ENCODE data around the gene CD276. TPM values are rescaled to one million over a fixed set of nuclear protein-coding genes. Genes with fewer than 3 reads are reported as not detected.
"Not testable (repeated sequence)": the region's sequence is repeated elsewhere in the genome, so short reads cannot be mapped to it uniquely, and the experiment has no call there.

The CD276 gene
- 104 and 133 TPM in 2 replicates for total RNA-seq (ENCODE audit: low replicate concordance)
- long read RNA-seq, partial matches to known transcripts, result 0 of 1 reads
- long read RNA-seq, other reads (novel, unspliced or antisense), result 1 of 1 reads

DNA sequence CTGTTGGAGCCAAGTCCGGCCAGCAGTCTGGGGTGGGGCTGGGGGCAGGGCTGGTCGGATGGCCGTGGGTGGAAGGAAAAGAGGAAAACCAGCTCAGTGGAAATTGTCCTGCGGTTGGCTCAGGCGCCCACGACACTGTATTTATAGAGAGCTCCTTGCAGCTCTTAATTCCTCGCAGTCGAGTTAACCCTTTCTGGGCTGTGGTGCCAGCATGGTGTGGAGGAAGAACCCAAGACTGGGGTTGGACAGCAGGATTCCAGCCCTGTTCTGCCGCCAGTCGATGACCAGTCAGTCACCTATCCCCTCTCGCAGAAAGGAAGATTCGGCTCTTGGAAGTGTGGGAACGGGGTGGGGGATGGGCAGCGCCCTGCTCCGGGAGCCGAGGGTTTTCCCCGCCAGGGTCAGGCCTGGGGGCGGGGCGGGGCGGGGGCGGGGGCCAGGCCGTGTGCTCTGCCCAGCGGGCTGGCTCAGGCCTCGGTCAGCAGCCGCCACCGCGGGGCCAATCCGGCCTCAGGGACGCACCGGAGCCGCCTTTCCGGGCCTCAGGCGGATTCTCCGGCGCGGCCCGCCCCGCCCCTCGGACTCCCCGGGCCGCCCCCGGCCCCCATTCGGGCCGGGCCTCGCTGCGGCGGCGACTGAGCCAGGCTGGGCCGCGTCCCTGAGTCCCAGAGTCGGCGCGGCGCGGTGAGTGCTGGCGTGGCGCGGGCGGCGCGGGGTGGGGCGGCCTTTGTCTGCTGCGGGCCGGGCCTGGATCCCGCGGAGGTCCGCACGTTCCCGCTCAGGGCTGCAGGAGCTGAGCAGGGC, at the start of gene CD276:
Gene CD276, plus strand, starts transcription at position 607 of the 804 bp plus-strand sequence. CDS start 15,257 bp downstream, outside the sequence.
- DNase-seq (ENCODE audit: extremely low spot score, unreplicated experiment), result peak; percentile 75
- TF ChIP-seq, protein P1, sequence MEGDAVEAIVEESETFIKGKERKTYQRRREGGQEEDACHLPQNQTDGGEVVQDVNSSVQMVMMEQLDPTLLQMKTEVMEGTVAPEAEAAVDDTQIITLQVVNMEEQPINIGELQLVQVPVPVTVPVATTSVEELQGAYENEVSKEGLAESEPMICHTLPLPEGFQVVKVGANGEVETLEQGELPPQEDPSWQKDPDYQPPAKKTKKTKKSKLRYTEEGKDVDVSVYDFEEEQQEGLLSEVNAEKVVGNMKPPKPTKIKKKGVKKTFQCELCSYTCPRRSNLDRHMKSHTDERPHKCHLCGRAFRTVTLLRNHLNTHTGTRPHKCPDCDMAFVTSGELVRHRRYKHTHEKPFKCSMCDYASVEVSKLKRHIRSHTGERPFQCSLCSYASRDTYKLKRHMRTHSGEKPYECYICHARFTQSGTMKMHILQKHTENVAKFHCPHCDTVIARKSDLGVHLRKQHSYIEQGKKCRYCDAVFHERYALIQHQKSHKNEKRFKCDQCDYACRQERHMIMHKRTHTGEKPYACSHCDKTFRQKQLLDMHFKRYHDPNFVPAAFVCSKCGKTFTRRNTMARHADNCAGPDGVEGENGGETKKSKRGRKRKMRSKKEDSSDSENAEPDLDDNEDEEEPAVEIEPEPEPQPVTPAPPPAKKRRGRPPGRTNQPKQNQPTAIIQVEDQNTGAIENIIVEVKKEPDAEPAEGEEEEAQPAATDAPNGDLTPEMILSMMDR (conservative IDR thresholded peaks at IDR 0.05), result no peak
- peak within 1 kb of the TSS; percentile 93 for H3K27ac Mint-ChIP-seq
- H3K4me3 Mint-ChIP-seq, result peak within 1 kb of the TSS; percentile 96
- no peaks in the 10 kb centered on the region for H3K36me3 Mint-ChIP-seq
- no peaks in the 10 kb centered on the region for H3K27me3 Mint-ChIP-seq
- peaks cover 27% of the 10 kb centered on the region for H3K4me1 Mint-ChIP-seq (ENCODE audit: unreplicated experiment)
- no peaks in the 10 kb centered on the region for H3K9me3 Mint-ChIP-seq

GRCh38 chr15:73637527-73637926, 46.7 kb upstream of the CD276 start:
- no peak for DNase-seq (ENCODE audit: extremely low spot score, unreplicated experiment)
- Mint-ChIP-seq H3K9me3 (peaks cover 5% of the 10 kb centered on the region), H3K27ac (no peak overlapping the region), H3K27me3 (peaks cover 3% of the 10 kb centered on the region), H3K4me3 (no peak overlapping the region), H3K36me3 (no peaks in the 10 kb centered on the region), H3K4me1 (ENCODE audit: unreplicated experiment) (peaks cover 8% of the 10 kb centered on the region)
- TF ChIP-seq, protein P1 (conservative IDR thresholded peaks at IDR 0.05), result no peak

- H3K4me1 Mint-ChIP-seq (ENCODE audit: unreplicated experiment); H3K36me3 Mint-ChIP-seq; H3K4me3 Mint-ChIP-seq; H3K27ac Mint-ChIP-seq; H3K27me3 Mint-ChIP-seq; DNase-seq (ENCODE audit: extremely low spot score, unreplicated experiment); H3K9me3 Mint-ChIP-seq: not testable (repeated sequence)
Measured at GRCh38 chr15:73639464-73639863, 44.7 kb upstream of the CD276 start.

- Mint-ChIP-seq H3K4me3 (no peak overlapping the region), H3K27ac (peak overlapping the region; percentile 93), H3K4me1 (ENCODE audit: unreplicated experiment) (peaks cover 12% of the 10 kb centered on the region), H3K36me3 (no peaks in the 10 kb centered on the region), H3K9me3 (peaks cover 8% of the 10 kb centered on the region), H3K27me3 (no peaks in the 10 kb centered on the region)
- TF ChIP-seq, protein P1 (conservative IDR thresholded peaks at IDR 0.05), result no peak
- DNase-seq (ENCODE audit: extremely low spot score, unreplicated experiment), result no peak
Measured at GRCh38 chr15:73647259-73648013, 36.7 kb upstream of the CD276 start.

DNA sequence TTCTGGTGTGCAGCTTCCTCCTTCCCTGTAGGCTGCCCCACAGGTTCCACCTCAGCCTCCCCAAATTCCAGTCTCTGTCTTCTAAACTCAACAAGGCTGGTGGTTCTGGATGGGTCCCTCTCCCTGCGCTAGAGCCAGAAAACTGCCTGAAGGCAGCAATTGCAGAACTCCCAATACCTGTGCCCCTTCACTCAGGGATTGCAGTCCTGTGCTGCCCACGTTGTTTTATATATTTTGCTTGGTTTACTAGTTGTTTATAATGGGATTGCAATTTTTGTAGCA, 36.2 kb upstream of the CD276 start:
- no peak for DNase-seq (ENCODE audit: extremely low spot score, unreplicated experiment)
- H3K36me3 Mint-ChIP-seq, result no peaks in the 10 kb centered on the region
- peak overlapping the region; percentile 93 for H3K27ac Mint-ChIP-seq
- H3K4me1 Mint-ChIP-seq (ENCODE audit: unreplicated experiment), result peaks cover 12% of the 10 kb centered on the region
- TF ChIP-seq, protein P1 (conservative IDR thresholded peaks at IDR 0.05), result no peak
- H3K27me3 Mint-ChIP-seq, result no peaks in the 10 kb centered on the region
- H3K9me3 Mint-ChIP-seq, result peaks cover 8% of the 10 kb centered on the region
- H3K4me3 Mint-ChIP-seq, result peak overlapping the region; percentile 26
